Left renal pelvis (tissue), 4 donors: Measurements from ENCODE around the gene BRD3OS. TPM values are rescaled to one million over a fixed set of nuclear protein-coding genes. Genes with fewer than 3 reads are reported as not detected.

Source experiments
- DNase-seq, 4 donors: peaks; one replicate each; pipeline ENCODE4 v3.0.0-alpha.2; 2013; ENCODE audit warnings: low read depth in 4 of 4, low spot score in 3 of 4
- polyA plus RNA-seq, 4 donors: library from polyadenylated mRNA; unstranded; fragments of 120-200 nt; gene quantifications; one replicate each; pipeline ENCODE4 v1.2.1, GENCODE V29; 2013; ENCODE audit not compliant: insufficient read length in 4 of 4

The BRD3OS gene
- polyA plus RNA-seq, 4 donors: 16.8 to 24.9 (median 21.0) TPM

- no peak for DNase-seq
Measured at GRCh38 chr9:134049236-134049635, 24.0 kb downstream of the BRD3OS start.

- DNase-seq: no peak
Measured at GRCh38 chr9:134049772-134050588, 24.7 kb downstream of the BRD3OS start.

- no peak for DNase-seq
Measured at GRCh38 chr9:134050726-134051125, 25.4 kb downstream of the BRD3OS start.

- DNase-seq: no peak
Measured at GRCh38 chr9:134051319-134051718, 26.0 kb downstream of the BRD3OS start.

DNA sequence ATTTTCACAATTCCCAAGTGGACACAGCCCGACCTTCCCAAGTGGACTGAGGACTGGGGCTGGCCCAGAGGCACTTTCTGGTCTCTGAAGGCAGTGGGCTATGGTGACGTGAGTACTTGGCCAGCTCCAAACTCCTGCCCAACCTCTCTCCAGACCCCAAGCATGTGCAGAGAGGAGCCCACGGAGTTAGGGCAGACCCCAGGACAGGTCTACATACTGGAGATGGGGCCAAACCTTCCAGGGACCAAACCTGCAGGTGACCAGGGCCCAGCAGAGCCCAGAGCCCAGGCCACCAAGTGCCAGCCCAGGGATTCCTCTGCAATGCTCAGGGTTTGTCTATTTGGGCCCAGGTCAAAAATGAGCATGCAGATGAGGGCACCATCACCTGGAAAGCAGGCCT, 27.2 kb downstream of the BRD3OS start:
- no peak for DNase-seq

- DNase-seq: no peak
Measured at GRCh38 chr9:134052941-134053340, 27.7 kb downstream of the BRD3OS start.

DNA sequence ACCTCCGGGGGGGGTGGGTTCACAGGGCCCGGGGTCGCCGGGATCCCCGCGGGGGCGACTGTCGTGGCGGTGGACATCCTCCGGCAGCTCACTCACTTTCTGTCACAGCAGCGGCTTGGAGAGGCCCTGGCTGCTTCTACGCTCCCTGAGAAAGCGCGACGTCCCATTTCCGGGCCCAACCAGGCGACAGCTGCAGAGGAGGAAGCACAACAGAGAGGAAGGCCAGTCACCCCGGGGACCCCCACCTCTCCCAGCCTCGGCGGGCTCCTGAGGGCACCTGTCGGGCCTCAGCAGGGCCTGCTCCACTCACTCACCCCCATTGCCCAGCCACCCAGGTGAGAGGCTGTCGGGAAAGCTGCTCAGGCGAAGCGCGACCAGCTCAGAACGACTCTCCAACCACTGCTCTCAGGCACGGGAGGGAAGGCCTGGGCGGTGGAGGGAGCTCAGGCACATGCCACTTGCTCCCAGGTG, 28.2 kb downstream of the BRD3OS start:
- DNase-seq: no peak

DNA sequence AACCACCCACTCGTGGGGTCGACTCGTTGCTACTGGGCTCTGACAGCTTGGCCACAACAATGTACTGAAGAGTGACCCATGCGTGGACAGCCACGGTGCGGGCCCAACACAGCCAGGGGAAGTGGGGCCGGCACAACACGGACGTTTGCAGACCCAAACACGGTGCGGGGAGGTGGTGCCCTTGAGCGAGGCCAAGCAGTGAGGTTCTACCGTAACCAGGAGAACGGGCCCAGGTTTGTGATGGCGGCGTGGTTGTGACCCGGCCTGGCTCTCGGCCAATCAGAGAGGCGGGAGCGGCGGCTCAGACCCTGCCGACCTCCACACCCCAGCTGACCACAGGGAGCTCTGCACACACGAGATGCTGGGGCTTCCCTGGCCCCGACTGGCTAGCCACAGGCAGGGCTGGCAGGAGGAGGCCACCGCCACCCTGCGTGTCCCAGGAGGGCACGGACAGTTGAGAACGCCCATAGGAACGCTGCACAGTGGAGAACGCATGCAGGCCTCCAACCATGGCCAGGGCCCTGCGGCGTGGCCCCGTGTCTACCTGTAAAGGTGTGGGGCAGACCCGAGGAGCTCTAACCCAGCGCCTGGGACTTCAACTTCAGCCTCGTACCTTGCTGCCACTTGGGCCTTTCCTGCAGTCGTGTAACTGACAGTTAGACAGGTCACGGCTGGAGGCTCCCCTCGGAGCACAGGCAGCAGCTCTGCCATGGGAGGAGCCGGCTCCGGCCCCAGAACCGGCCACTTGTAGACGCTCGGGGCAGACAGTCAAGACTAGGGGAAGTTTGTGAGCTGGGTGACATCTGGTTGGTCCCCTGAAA, 28.9 kb downstream of the BRD3OS start:
- no peak for DNase-seq

DNA sequence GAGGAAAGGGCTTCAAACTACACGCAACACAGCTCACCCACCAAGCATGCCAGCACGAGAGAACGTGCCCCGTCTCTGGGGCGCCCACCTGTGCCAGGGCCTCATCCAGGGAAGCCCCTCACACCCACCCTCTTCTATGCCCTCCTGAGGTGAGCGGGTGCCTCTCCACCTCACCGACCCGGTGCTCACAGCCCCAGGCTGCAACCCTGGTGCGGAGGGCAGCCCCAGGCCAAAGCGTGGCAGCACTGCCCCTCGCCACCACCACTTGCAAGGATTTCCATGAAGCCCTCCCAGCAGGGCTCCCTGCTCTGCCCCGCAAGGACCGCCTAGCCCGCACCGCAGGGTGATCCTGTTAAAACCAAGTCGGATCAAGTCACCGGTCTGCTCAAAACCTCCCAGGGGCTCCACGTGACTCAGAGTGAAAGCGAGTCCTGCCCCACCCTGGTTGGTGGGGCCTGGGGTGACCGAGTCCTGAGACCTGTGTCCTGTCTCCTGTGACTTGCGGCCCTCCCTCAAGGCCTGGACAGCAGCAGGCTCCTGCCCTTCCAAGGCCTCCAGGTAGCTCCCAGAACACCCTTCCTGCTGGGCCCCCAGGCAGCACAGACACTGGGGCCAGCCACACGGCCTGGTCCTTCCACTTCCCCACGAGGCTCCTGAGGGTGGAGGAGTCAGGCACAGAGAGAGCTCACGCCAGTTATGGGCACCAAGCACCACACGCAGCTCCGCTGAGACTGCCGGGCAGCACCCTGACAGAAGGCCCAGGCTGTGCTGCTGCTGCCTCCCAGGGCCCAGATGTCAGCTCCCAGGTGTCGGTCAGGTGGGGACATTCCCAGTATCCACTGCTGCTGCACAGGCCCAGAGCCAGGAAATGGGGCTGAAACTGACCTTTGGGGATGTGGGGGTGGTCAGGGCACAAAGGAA, 29.9 kb downstream of the BRD3OS start:
- no peak for DNase-seq

DNA sequence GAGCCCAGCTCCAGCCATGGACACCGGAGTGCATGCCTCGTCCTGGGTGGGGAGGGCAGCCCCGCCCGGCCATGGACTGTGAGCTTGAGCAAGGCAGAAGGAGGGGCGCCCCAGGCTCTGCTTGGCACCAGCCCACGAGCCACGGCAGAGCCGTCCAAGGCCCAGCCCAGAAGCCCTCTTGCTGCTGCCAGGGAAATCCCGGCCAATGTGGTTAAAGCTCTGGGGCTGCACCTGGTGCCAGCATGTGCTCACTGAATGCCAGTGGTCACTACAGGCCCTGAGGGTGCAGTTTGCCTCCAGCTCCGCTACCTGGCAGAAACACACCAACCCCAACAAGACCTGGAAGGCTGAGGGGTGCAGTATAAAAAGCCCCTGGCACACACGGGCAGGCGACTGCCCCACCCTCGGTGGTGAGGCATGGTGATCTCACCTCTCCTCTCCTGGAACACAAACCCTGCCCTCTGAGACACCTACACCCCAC, 30.7 kb downstream of the BRD3OS start:
- no peak for DNase-seq

DNA sequence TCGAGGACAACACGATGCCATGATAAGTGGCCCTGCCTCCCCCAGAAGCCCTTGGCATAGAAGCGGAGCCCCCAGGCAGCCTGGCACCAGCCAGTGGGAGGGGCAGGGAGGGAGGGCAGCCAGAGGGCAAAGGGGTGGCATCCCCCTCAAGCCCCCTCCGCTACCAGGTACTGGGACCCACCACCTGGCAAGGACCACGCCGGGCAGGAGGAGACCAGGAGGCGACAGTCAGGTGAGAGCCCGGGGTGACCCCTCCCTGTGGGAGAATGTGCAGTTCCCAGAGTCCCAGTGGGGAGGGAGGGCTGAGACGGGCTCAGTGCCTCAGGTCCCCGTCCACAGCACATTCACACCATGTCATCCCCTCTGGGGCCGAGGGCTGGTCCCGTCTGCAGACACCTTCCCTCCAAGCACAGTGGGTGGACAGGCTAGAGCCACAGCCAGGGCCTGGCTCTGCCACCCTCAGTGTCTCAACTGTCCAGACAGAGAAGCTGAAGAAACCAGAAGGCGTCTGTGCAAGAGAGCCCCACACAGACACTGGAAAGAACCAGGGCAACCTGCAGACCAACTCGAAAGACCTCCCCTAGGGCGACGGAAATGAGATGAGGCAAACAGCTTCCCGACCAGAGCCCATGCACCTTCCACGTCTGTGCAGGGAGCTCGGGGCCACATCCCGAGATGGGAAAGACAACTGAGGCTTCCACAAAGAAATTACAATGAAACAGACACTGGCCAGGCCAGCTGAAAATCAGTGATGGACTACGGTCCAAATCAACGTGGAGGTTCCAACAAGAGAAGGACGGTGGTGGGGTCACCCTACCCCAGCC, 31.4 kb downstream of the BRD3OS start:
- no peak for DNase-seq

GRCh38 chr9:134057307-134057657, 32.0 kb downstream of the BRD3OS start:
- DNase-seq: no peak

- DNase-seq: no peak
Measured at GRCh38 chr9:134057751-134058701, 32.7 kb downstream of the BRD3OS start.

DNA sequence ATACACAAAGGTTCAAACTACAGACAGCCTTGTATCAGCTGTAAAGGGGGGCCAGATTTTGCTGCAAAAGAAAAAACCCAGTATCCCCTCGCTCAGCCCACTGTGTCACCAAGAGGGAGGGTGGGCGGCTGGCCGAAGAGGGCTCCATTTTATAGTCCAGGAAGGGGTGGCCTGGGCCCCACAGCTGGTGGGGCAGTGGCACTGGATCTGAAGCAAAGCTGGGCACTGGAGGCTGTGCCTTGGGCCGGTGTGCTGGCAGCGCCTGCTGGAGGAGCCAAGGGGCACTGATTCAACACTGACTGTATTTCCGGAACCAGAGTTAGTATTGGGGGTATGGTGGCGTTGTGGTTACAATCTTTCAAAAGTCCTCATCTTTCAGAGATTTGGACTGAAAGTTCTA, 33.4 kb downstream of the BRD3OS start:
- no peak for DNase-seq

GRCh38 chr9:134059188-134059641, 33.9 kb downstream of the BRD3OS start:
- no peak for DNase-seq

- no peak for DNase-seq
Measured at GRCh38 chr9:134059661-134060395, 34.5 kb downstream of the BRD3OS start.

DNA sequence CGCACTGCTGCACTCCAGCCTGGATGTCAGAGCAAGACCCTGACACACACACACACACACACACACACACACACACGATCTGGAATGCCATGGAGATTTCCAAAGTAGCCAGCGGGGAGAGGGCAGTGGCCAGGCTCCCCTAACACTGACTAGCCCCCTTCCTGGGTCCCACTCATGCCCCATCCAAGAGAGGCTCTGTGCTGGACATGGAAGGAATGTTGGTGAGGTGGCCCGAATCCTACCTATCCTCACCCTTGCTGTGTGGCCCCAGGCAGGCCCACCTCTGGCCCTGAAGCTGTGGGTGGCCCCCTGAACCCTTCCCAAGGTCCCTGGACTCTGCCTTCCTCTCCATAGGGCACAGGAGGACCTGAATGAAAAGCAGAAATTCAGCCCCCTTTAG, 35.3 kb downstream of the BRD3OS start:
- DNase-seq: no peak
